Caco-2 (cell line): ENCODE data around the gene PBLD. TPM values are rescaled to one million over a fixed set of nuclear protein-coding genes. Genes with fewer than 3 reads are reported as not detected.

Experiments
- BruUV-seq: library from RNA; stranded (reverse); fragments of 400-500 nt; replicated peaks from 2 replicates; lab custom pipeline; 2021; lab: Mats Ljungman, UMichigan
- CTCF ChIA-PET: fragments of 300-600 bp; sonication (Branson Sonifier 250); formaldehyde crosslinking; loops from one replicate; lab custom pipeline; 2022; ENCODE audit warnings: antibody characterized with exemption; lab: Charles Lee
- POLR2A ChIA-PET: fragments of 300-600 bp; sonication (Branson Sonifier 250); formaldehyde crosslinking; loops from one replicate; lab custom pipeline; 2022; ENCODE audit warnings: antibody characterized with exemption; lab: Charles Lee
- DNase-seq, 2 experiments: peaks; one replicate each; pipeline versions ENCODE4 v3.0.0 to v3.0.0-alpha.2; 2020 to 2022
- H3K27me3 ChIP-seq: replicated peaks from 2 replicates; pipeline ENCODE4 v1.6.0; 2011; ENCODE audit warnings: low read length; ENCODE audit not compliant: control insufficient read depth, insufficient read depth
- H3K36me3 ChIP-seq: 2 replicates; pipeline ENCODE4 v1.5.1; 2011; ENCODE audit warnings: low read length; ENCODE audit not compliant: control insufficient read depth, insufficient read depth
- H3K4me1 ChIP-seq: fragments of 250-450 bp; sonication (Bioruptor Pico); 2 replicates; pipeline ENCODE4 v1.5.1; 2020; ENCODE audit warnings: mild to moderate bottlenecking
- H3K4me3 ChIP-seq: 2 replicates; pipeline ENCODE4 v1.5.1; 2011; ENCODE audit warnings: low read depth, mild to moderate bottlenecking, control low read depth, low read length
- H3K9me3 ChIP-seq: fragments of 250-450 bp; sonication (Bioruptor Pico); 2 replicates; pipeline ENCODE4 v1.5.1; 2020; ENCODE audit warnings: mild to moderate bottlenecking, moderate library complexity
- H3K27ac Mint-ChIP-seq: one replicate; pipeline ENCODE4 v1.8.0; 2022; ENCODE audit warnings: mixed read lengths; ENCODE audit not compliant: unreplicated experiment
- H3K27me3 Mint-ChIP-seq: one replicate; pipeline ENCODE4 v1.8.0; 2022; ENCODE audit warnings: mixed read lengths; ENCODE audit not compliant: insufficient read depth, unreplicated experiment
- H3K36me3 Mint-ChIP-seq: one replicate; pipeline ENCODE4 v1.8.0; 2022; ENCODE audit warnings: mild to moderate bottlenecking, mixed read lengths; ENCODE audit not compliant: insufficient read depth, unreplicated experiment
- H3K4me1 Mint-ChIP-seq: one replicate; pipeline ENCODE4 v1.8.0; 2022; ENCODE audit warnings: low read depth, mixed read lengths; ENCODE audit not compliant: unreplicated experiment
- H3K4me3 Mint-ChIP-seq: one replicate; pipeline ENCODE4 v1.8.0; 2022; ENCODE audit warnings: mild to moderate bottlenecking, moderate library complexity, mixed read lengths; ENCODE audit not compliant: unreplicated experiment
- H3K9me3 Mint-ChIP-seq: one replicate; pipeline ENCODE4 v1.8.0; 2022; ENCODE audit warnings: mixed read lengths; ENCODE audit not compliant: unreplicated experiment
- CTCF ChIP-seq, 2 experiments: fragments of 200-600 bp in 1 of 2; IDR thresholded peaks; 1 replicate in 1 of 2; 2 replicates in 1 of 2; pipeline versions ENCODE4 v1.5.1 to v1.8.0; 2011 to 2022; ENCODE audit warnings: antibody characterized with exemption in 1 of 2, control low read depth in 1 of 2, inconsistent platforms in 1 of 2, low read depth in 1 of 2, low read length in 1 of 2, mild to moderate bottlenecking in 1 of 2, moderate library complexity in 1 of 2; ENCODE audit not compliant: insufficient read depth in 1 of 2, severe bottlenecking in 1 of 2, unreplicated experiment in 1 of 2
- intact Hi-C: fragments of 100-400 bp; cut with micrococcal nuclease; formaldehyde crosslinking; loops from one replicate; pipeline ENCODE4 v1.10.0; 2022; ENCODE audit not compliant: unreplicated experiment
- total RNA-seq: library from RNA; stranded (reverse); gene quantifications from 2 replicates; pipeline ENCODE4 v1.2.3, GENCODE V29; 2022

Gene PBLD
- total RNA-seq, 1 experiment from 2014 or later, result 15.3 TPM

DNA sequence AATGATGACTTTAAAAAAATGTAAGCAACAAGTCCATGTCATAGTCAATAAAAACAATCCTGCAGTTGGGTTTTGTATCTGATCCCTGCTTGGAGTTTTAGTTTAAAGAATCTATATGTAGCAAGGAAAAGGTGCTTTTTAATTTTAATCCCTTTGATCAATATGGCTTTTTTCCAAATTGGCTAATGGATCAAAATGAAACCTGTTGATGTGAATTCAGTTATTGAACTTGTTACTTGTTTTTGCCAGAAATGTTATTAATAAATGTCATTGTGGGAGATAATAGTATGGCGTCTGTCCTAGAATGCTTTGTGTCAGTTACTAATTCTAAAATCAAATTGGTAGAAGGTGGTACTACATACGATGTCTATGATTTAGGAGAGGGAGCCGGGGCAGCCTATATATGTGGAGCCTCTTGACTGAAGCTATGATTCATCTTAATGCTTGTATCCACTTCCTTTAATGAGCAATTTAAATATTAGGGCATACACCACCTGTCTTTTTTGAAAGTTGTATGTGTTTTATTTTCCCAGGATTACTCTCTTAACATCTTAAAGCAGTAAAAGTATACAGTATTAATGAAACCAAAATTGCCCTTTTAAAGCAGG, 10.3 kb upstream of the PBLD start:
- H3K4me1 ChIP-seq, result no peaks in the 10 kb centered on the region
- peaks cover 12% of the 10 kb centered on the region for H3K36me3 ChIP-seq
- intact Hi-C loops, result no loop called here
- Mint-ChIP-seq H3K36me3 (peaks cover 98% of the 10 kb centered on the region), H3K27ac (no peak overlapping the region), H3K4me1 (peaks cover 14% of the 10 kb centered on the region), H3K9me3 (no peaks in the 10 kb centered on the region), H3K27me3 (no peaks in the 10 kb centered on the region), H3K4me3 (no peak overlapping the region)
- no peak for TF ChIP-seq CTCF (IDR thresholded peaks at IDR 0.05; ENCODE audit: insufficient read depth in 1 of 2, low read depth in 1 of 2, low read length in 1 of 2, severe bottlenecking in 1 of 2, unreplicated experiment in 1 of 2)
- ChIA-PET POLR2A (interaction anchor here (0.5 kb wide), 1 partner anchor 85 kb away, joined by 4 read pairs; no protein-coding TSS in a partner anchor), CTCF (no interaction called here)
- no peaks in the 10 kb centered on the region for H3K27me3 ChIP-seq
- no peak overlapping the region for H3K4me3 ChIP-seq
- DNase-seq, result no peak
- no peaks in the 10 kb centered on the region for H3K9me3 ChIP-seq
- no TSS peak for BruUV-seq

DNA sequence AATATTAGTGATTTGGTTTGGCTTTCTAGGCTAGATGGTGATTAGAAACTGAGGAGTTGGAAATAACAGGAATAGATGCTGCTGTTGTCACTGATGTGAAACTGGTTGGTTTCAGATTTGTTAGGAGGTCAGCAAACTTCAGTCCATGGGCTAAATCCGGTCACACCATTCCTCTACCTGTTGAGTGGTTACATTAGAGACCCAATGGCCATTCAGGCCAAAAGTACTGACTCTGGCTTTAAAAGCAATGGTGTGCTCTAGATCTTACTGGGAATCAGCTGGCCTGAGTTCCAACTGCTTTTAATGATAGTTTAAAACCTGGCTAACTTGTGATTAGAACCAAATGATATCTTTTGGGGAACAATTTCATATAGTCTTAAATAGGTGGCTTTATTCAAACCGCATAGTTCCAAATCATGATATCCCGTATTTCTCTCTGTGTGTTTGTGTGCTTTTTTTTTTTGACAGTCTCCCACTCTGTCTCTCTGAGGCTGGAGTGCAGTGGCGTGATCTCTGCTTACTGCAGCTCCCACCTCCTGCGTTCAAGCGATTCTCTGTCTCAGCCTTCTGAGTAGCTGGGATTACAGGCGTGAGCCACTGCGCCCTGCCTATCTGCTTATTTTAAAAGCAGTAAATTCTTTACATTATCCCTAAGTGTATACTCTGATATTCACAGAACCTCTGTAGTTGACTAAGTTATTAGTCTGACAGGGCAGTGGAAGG, 7.8 kb upstream of the PBLD start:
- peaks cover 7% of the 10 kb centered on the region; the same call in 1 of the 2 replicates for H3K36me3 ChIP-seq

More for the DNA sequence above, 7.8 kb upstream of the PBLD start:
- ChIA-PET POLR2A (no interaction called here), CTCF (no interaction called here)
- H3K9me3 Mint-ChIP-seq, result no peaks in the 10 kb centered on the region
- H3K4me3 Mint-ChIP-seq, result no peak overlapping the region
- H3K36me3 Mint-ChIP-seq, result peaks cover 99% of the 10 kb centered on the region
- DNase-seq, result no peak
- H3K9me3 ChIP-seq, result no peaks in the 10 kb centered on the region
- intact Hi-C loops, result no loop called here
- no peaks in the 10 kb centered on the region for H3K27me3 Mint-ChIP-seq
- peaks cover 35% of the 10 kb centered on the region for H3K4me1 Mint-ChIP-seq
- no peaks in the 10 kb centered on the region for H3K27me3 ChIP-seq
- no TSS peak for BruUV-seq
- no peak overlapping the region for H3K4me3 ChIP-seq
- H3K27ac Mint-ChIP-seq, result no peak overlapping the region
- no peak for TF ChIP-seq CTCF (IDR thresholded peaks at IDR 0.05; ENCODE audit: insufficient read depth in 1 of 2, low read depth in 1 of 2, low read length in 1 of 2, severe bottlenecking in 1 of 2, unreplicated experiment in 1 of 2)
- peaks cover 16% of the 10 kb centered on the region for H3K4me1 ChIP-seq
